ENCODE data around the gene WWOX. TPM values are rescaled to one million over a fixed set of nuclear protein-coding genes. Genes with fewer than 3 reads are reported as not detected.

Gene WWOX
- total and polyA plus RNA-seq, 2 donors (not counting 3 experiments of a cell fraction or from before 2014, with no cell fraction given) = 6.2 to 12.5 TPM

DNA sequence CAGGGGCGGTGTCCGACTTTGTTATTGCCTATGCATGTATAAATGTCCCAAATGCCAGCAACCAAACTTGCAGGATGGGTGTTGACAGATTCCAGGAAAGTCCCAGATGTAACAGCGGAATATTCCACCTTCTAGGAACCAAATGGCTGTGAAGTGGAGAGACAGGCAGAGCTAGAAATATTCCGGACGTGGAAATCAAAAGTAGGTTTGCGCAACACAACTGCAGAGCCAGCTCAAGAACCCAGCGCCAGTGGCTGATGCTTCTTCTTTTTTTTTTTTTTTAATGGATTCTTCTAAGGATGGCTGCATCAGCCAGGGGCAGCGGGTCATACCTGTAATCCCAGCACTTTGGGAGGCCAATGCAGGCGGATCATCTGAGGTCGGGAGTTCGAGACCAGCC is 899.4 kb downstream of the WWOX start:
- FAIRE-seq (no peak), DNase-seq (ENCODE audit: low read depth, low spot score) (no peak)
- no peaks in the 10 kb centered on the region for H3K36me3 ChIP-seq (ENCODE audit: control insufficient read depth in 2 of 2, extremely low read depth in 1 of 2, insufficient read depth in 2 of 2, low read length in 2 of 2)
- no peaks in the 10 kb centered on the region for H3K9me1 ChIP-seq (replicated peaks; ENCODE audit: control insufficient read depth, extremely low read depth, insufficient read depth, low read length)
- no peaks in the 10 kb centered on the region for H3K27me3 ChIP-seq (ENCODE audit: control insufficient read depth in 2 of 2, insufficient read depth in 2 of 2, low read length in 2 of 2)
- no TSS peak for BruUV-seq (replicated peaks)
- ChIA-PET CTCF (no interaction called here), POLR2A (no interaction called here)
- H3K27ac ChIP-seq (ENCODE audit: insufficient read depth, low read depth, low read length) = no peak overlapping the region
- TF ChIP-seq FOS (IDR thresholded peaks at IDR 0.05; ENCODE audit: borderline replicate concordance, insufficient read depth, low read length) = no peak
- no peak for TF ChIP-seq GATA2 (IDR thresholded peaks at IDR 0.05; ENCODE audit: insufficient read depth, insufficient read length, low read depth, low read length)
- TF ChIP-seq JUN (IDR thresholded peaks at IDR 0.05; ENCODE audit: borderline replicate concordance, insufficient read depth, insufficient read length, low read depth) = no peak
- TF ChIP-seq POLR2A (IDR thresholded peaks at IDR 0.05; ENCODE audit: low read depth, low read length) = no peak
- no peak for TF ChIP-seq CTCF (IDR thresholded peaks at IDR 0.05; ENCODE audit: extremely low read depth in 1 of 2, insufficient read depth in 1 of 2, low read depth in 1 of 2, low read length in 2 of 2)
- TF ChIP-seq MYC (IDR thresholded peaks at IDR 0.05; ENCODE audit: low read depth, low read length) = no peak
- TF ChIP-seq MAX (IDR thresholded peaks at IDR 0.05; ENCODE audit: insufficient read depth, insufficient read length) = no peak
- no peak for TF ChIP-seq POLR2AphosphoS5 (IDR thresholded peaks at IDR 0.05; ENCODE audit: insufficient read depth, low read depth, low read length)
- no peak for TF ChIP-seq EZH2 (IDR thresholded peaks at IDR 0.05; ENCODE audit: borderline replicate concordance, low read depth, low read length, severe bottlenecking)
- H3K4me3 ChIP-seq (replicated peaks in 1 of 3; ENCODE audit: insufficient read depth in 1 of 3, low read depth in 1 of 3, low read length in 3 of 3) = no peak overlapping the region
- no peaks in the 10 kb centered on the region for H4K20me1 ChIP-seq (replicated peaks; ENCODE audit: control insufficient read depth, extremely low read depth, insufficient read depth, low read length)
- peaks cover 4% of the 10 kb centered on the region for H3K9me3 ChIP-seq (replicated peaks; ENCODE audit: control insufficient read depth, insufficient read depth, low read length)
- dilution Hi-C loops (cut with MboI; ENCODE audit: extremely low pct_ligation_motif_present, low sequenced_read_pairs) (no loop called here), intact Hi-C loops (cut with micrococcal nuclease) (no loop called here)
- no peak overlapping the region for H3K9ac ChIP-seq (replicated peaks; ENCODE audit: extremely low read depth, insufficient read depth, low read length)
- no peak overlapping the region for H3K4me2 ChIP-seq (ENCODE audit: insufficient read depth, low read length)
- H3K4me1 ChIP-seq (ENCODE audit: control insufficient read depth, extremely low read depth, insufficient read depth, low read length) = no peaks in the 10 kb centered on the region
- H2AFZ ChIP-seq (ENCODE audit: low read depth, low read length) = no peak overlapping the region
- H3K79me2 ChIP-seq (ENCODE audit: control insufficient read depth, insufficient read depth, low read length) = no peaks in the 10 kb centered on the region
